ENCODE results near the gene PHLDA3. TPM values are rescaled to one million over a fixed set of nuclear protein-coding genes. Genes with fewer than 3 reads are reported as not detected.
"Not testable (repeated sequence)": the region's sequence is repeated elsewhere in the genome, so short reads cannot be mapped to it uniquely, and the experiment has no call there.

Gene PHLDA3
- total RNA-seq, 1 donor from 2014 or later = 21.1 TPM

DNA sequence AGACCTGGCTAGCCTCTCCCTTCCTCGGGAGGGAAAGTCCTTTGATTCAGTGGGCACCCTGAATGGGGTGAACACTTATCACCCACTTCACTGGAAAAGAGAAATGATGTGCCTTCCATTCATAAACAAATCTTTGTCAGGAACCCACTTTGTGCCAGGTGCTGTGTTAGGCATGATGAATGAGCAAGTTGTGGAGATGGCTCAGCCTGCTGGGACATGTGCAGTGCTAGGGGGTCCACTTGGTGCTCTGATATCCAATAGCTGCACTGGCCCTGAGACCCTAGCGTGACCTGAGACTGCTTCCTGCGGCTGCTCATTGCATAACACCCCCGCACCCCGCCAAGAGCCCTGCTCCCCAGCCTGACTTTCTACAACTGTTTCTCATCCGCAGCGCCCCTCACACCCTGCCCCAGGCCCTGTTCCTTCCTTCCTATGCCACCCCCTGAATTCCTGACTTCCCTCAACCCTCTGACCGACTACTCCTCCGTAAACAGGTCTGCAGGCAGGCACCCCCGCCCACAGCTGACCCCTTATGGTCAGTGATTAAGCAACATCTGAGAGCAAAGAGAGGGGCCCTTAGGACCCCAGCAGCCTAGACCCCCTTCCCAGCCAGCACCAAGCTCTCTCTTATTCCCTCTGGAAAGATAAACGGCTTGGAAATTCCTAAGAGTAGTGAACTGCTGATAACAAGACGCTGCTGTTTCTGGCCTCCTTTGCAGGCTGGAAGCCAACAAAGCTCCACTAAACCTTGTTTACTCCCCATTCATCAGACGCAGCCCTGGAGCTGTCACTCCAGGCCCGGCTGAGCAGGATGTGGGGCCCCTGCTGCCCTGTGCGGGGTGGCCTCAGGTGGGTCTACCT lies 25.0 kb upstream of the PHLDA3 start:
- no peaks in the 10 kb centered on the region for H3K9me3 ChIP-seq (replicated peaks)
- peaks cover 98% of the 10 kb centered on the region for H3K4me1 ChIP-seq
- H3K27ac ChIP-seq (replicated peaks) = peak overlapping the region; percentile 86
- intact Hi-C loops (cut with micrococcal nuclease) = no loop called here
- no peak overlapping the region for H3K4me3 ChIP-seq
- peaks cover 18% of the 10 kb centered on the region for H3K36me3 ChIP-seq
- no peaks in the 10 kb centered on the region for H3K27me3 ChIP-seq (ENCODE audit: low read depth)
- TF ChIP-seq CTCF (IDR thresholded peaks at IDR 0.05; ENCODE audit: borderline replicate concordance) = no peak
- peak; percentile 54 for DNase-seq

DNA sequence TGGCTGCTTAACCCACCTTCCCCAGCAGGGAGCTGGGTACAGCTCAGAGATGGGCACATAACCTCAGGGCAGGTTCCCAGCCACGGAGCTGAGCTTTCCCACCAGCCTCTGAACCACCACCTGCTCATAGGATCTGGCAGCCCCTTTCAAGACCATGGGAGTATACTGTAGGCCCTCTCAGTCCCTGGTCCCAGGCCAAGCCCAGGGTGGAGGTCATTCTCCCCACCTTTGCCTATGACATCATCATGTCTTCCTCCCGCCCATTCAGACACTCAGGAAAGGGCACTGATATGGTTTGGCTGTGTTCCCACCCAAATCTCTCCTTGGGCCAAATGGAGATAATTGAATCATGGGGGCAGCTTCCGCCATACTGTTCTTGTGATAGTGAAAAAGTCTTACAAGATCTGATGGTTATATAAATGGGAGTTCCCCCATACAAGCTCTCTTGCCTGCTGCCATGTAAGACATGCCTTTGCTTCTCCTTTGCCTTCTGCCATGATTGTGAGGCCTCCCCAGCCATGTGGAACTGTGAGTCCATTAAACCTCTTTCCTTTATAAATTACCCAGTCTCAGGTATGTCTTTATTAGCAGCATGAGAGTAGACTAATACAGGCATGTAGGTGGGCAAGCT lies 24.2 kb upstream of the PHLDA3 start:
- H3K4me3 ChIP-seq; intact Hi-C loops (cut with micrococcal nuclease); H3K27me3 ChIP-seq (ENCODE audit: low read depth); DNase-seq; H3K9me3 ChIP-seq (replicated peaks): not testable (repeated sequence)
- peaks cover 98% of the 10 kb centered on the region for H3K4me1 ChIP-seq
- peak overlapping the region; percentile 86 for H3K27ac ChIP-seq (replicated peaks)
- peaks cover 25% of the 10 kb centered on the region for H3K36me3 ChIP-seq

GRCh38 chr1:201491896-201492511 lies 23.0 kb upstream of the PHLDA3 start:
- peaks cover 30% of the 10 kb centered on the region for H3K36me3 ChIP-seq
- peaks cover 92% of the 10 kb centered on the region for H3K4me1 ChIP-seq

DNA sequence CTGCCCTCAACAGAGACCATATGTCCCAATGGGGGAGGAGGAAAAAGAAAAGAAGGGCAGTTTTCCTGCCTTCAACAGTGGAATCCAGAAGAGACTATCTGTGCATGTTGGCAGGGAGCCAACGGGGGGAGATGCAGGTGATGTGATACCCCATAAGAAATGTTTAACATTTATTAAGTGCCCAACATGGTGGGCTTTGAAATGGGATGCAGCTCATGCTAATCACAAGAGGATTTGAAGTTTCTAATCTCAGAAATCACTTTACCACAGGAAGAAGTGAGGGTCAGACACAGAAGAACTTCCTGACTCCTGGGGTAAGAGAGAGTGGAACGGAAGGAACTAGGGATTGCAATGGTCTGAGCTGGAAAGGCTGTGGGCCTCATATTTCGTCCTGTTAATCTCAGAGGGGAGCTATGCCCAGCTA lies 21.7 kb upstream of the PHLDA3 start:
- DNase-seq = no peak
- no peaks in the 10 kb centered on the region for H3K27me3 ChIP-seq (ENCODE audit: low read depth)

More at GRCh38 chr1:201491896-201492511, 23.0 kb upstream of the PHLDA3 start:
- Histone ChIP-seq H3K9me3 (replicated peaks) (no peaks in the 10 kb centered on the region), H3K4me3 (no peak overlapping the region), H3K27me3 (ENCODE audit: low read depth) (no peaks in the 10 kb centered on the region), H3K27ac (replicated peaks) (peak overlapping the region; percentile 86)
- intact Hi-C loops (cut with micrococcal nuclease) = no loop called here
- TF ChIP-seq CTCF (IDR thresholded peaks at IDR 0.05; ENCODE audit: borderline replicate concordance) = no peak
- DNase-seq = no peak

DNA sequence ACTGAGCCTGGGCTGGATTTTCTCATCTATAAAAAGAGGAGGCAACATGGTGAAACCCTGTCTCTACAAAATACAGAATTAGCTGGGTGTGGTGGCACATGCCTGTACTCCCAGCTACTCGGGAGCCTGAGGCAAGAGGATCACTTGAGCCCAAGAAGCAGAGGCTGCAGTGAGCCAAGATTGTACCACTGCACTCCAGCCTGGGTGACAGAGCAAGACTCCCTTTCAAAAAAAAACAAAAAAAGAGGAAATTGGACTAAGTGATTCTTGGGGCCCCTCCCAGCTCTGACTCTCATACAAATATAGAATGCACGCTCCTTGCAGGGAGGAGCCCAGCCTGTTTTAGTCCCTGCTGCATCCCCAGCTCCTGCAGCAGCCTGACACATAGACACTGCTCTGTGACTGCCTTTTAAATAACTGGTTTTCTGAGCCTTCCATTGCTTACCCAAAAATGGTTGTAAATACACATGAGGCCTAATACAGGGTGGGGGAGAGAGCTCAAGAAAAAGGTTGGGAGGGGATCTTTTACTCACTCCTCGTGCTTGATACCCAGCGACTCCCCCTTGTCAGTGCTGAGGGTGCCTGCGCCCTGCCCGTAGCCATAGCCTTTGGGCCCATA lies 20.8 kb upstream of the PHLDA3 start:
- H3K4me1 ChIP-seq = peaks cover 84% of the 10 kb centered on the region
- H3K36me3 ChIP-seq = peaks cover 42% of the 10 kb centered on the region
- no peaks in the 10 kb centered on the region for H3K27me3 ChIP-seq (ENCODE audit: low read depth)
- H3K4me3 ChIP-seq = no peak overlapping the region
- H3K9me3 ChIP-seq (replicated peaks) = no peaks in the 10 kb centered on the region
- DNase-seq = no peak
- TF ChIP-seq CTCF (IDR thresholded peaks at IDR 0.05; ENCODE audit: borderline replicate concordance) = no peak
- intact Hi-C loops (cut with micrococcal nuclease) = no loop called here
- H3K27ac ChIP-seq (replicated peaks) = peak overlapping the region; percentile 41

More for the DNA sequence above, 21.7 kb upstream of the PHLDA3 start:
- Histone ChIP-seq H3K36me3 (peaks cover 39% of the 10 kb centered on the region), H3K9me3 (replicated peaks) (no peaks in the 10 kb centered on the region), H3K4me1 (peaks cover 88% of the 10 kb centered on the region), H3K27ac (replicated peaks) (peak overlapping the region; percentile 22), H3K4me3 (no peak overlapping the region)
- intact Hi-C loops (cut with micrococcal nuclease) = no loop called here
- TF ChIP-seq CTCF (IDR thresholded peaks at IDR 0.05; ENCODE audit: borderline replicate concordance) = no peak
